WI38 (cell line): ENCODE measurements around the gene PPP2R5B.

Source experiments
- H3K4me3 ChIP-seq: 2 replicates; pipeline ENCODE4 v1.5.1; 2011; ENCODE audit warnings: low read depth, mild to moderate bottlenecking, control low read depth, low read length
- TF ChIP-seq, protein P1 (sequence below): IDR thresholded peaks from 2 replicates; pipeline ENCODE4 v1.5.1; 2012; ENCODE audit warnings: low read depth, mild to moderate bottlenecking, control low read depth, low read length

The PPP2R5B gene

DNA sequence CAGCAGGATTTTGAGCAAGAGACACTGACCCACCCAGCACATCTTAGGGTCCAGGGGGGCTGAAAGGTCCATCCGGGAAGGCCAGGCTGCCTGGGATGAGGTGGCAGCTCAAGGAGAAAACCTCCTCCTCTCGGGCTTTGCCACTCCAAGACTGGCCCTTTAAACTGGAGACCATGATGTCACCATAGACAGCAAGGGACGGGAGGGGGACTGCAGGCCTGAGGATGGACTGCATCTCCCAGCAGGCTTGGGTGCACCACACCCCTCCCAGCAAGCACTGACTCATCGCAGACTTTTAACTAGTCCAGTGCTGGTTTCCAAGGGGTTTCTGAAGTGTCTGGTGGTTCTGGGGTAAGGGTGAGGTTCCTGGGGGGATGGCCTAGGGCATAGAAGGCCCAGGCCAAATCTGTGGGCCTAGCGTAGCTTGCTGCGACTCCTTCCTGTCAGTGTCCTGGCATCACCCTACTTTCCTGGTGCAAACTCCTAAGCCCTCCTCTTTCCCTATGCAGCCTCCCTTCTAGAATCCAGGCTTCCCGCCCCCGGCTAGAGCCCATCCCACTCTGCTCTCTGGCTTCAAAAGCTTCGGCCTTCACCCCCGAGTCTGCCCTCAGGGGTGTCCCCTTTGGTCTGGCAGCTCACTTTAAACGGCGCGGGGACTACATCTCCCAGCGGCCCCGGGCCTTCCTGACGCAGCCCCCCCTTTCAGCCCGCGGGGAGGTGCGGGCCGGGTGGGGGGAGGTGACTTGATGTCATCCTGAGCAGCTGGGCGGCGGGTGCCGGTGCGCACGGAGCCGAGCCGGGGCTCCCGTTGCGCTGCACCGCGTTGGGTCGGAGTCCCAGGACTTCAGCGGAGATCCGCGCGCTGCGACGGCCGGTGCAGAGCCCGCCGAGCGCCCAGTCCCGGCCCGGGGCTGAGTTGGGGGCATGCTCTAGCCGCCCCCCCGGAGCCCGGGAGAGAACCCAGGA is at the start of gene PPP2R5B:
Gene PPP2R5B, plus strand, starts transcription at position 746 of the 966 bp plus-strand sequence. CDS start 1,046 bp downstream, outside the sequence.
- H3K4me3 ChIP-seq = peak within 1 kb of the TSS; percentile 93
- TF ChIP-seq, protein P1, sequence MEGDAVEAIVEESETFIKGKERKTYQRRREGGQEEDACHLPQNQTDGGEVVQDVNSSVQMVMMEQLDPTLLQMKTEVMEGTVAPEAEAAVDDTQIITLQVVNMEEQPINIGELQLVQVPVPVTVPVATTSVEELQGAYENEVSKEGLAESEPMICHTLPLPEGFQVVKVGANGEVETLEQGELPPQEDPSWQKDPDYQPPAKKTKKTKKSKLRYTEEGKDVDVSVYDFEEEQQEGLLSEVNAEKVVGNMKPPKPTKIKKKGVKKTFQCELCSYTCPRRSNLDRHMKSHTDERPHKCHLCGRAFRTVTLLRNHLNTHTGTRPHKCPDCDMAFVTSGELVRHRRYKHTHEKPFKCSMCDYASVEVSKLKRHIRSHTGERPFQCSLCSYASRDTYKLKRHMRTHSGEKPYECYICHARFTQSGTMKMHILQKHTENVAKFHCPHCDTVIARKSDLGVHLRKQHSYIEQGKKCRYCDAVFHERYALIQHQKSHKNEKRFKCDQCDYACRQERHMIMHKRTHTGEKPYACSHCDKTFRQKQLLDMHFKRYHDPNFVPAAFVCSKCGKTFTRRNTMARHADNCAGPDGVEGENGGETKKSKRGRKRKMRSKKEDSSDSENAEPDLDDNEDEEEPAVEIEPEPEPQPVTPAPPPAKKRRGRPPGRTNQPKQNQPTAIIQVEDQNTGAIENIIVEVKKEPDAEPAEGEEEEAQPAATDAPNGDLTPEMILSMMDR = no peak

DNA sequence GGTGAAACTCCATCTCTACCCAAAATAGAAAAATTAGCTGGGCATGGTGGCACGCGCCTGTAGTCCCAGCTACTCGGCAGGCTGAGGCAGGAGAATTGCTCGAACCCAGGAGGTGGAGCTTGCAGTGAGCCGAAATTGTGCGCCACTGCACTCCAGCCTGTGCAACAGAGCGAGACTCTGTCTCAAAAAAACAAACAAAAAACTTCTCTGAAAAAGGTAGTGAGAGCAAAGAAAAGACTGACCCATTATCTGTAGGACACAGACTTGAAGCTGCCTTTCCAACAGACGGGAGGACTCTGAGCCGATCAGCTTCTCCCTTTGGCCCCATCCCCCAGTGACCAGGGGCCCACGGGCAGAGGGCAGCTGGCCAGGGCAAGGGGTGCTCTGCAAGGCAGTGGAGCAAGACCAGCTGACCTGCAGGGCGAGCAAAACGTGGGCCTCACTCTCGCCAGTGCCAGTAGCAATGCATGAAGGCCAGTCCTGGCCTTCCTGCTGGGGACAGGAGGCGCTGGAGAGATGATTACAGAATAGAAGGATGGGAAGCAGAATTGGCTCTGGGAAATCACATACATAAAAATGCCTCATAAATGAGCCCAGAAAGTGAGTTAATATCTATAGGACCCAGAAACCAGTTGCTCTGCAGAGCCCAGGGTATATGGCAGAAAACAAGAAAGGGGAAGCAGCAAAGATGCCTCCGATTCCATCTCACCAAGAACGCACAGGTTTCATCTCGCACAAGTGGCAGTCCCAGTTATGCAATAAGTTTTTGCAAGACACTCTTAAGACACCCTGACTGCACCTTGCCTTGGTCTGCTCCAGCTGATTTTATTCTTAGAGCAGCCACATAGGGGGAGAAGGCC is 48.9 kb upstream of the PPP2R5B start:
- TF ChIP-seq, protein P1 = no peak
- peak overlapping the region; percentile 99 for H3K4me3 ChIP-seq

DNA sequence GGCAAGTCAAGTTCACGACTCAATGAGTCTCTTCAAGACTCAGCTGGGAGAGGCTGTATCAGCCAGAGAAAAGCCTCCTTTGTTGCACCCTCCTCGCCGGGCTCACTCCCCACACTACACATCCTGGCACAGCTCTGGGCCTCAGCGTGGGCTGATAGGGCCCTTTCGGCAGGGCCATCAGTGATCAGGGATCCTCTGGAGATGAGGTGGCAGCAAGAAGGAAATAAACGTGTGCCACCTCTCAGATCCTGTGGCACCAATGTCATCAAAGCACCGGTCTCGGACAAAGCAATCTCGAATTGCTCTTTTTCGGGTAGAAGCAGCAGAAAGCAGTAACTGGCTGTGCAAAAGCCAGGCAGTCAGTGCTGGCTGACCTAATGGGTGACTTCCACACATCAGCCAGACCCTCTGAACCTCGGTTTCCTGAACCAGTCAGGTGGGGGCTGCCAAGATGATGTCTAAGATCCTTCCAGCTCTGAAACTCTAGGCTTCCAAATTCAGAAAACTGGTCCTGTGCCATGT is 48.2 kb upstream of the PPP2R5B start:
- peak overlapping the region; percentile 99 for H3K4me3 ChIP-seq
- TF ChIP-seq, protein P1 = no peak

DNA sequence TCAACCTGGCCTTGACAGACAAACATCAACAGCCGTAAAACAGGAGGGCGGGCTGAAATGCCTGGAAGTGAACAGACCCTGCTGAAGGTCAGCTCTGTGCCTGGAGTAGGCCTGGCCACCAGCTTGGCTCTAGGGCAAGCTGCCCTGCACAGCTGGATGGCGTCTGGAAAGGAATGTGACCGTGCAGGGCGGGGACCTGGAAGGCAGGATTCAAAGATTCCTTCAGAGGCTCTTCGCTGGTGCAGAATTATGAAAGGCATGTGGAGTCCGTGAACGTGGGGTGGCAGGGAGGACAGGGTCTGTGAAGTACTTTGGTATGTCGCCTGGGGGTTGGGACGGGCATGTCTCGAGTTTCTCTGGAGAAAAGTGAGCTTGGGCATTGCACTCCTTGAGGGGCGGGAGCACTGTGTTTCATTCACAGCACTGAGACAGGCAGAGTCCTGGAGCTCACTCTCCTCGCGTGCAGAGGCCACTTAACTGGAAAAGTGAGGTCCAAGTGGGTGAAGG is 47.6 kb upstream of the PPP2R5B start:
- TF ChIP-seq, protein P1 = no peak
- H3K4me3 ChIP-seq = peak overlapping the region; percentile 99

DNA sequence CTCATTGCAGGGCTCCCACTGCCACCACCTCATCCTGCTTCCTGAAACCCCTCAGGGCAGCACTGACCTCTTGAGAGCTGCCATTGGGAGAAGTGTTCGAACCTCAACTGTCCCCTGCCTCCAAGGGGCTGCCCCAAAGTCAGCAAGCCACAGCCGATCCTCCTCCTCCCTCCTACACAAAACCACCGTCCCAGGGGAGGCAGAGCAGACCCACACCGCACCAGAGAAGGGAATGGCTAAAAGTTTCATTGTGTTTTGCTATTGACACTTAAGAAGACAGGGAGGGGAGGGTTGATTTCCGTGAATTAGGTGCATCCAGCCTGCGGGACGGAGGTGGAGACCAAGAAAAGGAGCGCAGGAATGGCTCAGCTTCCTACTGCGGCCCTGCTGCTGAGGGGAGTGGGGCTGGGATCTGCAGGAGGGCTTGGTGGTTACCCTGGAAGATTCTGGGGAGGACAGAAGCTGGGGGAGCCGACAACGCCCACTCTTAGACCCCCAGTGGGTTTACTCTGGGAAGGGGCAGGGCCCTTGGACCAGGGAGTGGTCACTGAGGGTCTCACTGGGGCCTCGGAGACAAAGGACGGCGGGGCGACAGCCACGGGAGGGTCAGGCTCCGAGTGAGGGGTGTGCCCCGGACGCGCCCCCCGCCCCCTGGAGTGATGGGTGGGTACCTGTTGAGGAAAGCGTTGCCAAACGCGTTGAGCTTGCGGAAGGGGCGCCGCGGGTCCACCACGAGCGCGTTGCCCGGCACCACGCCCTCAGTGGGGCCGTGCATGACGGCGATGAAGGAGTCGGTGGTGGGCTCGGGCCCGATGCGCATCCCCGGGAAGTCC is 46.9 kb upstream of the PPP2R5B start:
- TF ChIP-seq, protein P1 = no peak
- H3K4me3 ChIP-seq = peak overlapping the region; percentile 99

DNA sequence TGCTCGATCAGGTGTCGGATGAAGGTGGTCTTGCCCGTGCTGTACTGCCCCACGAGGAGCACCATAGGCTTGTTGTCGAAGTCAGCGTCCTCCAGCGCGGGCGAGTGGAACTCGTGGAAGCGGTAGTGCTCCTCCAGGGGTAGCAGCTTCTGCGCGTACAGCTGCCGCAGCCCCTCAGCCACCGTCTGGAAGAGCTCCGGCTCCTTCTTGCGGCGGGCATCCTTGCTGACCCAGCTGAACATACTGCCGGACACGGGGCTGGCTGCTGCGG is 46.3 kb upstream of the PPP2R5B start:
- TF ChIP-seq, protein P1 = no peak

More for the DNA sequence above, 46.3 kb upstream of the PPP2R5B start:
- peak overlapping the region; percentile 99 for H3K4me3 ChIP-seq
